GM12878 (cell line): Measurements from ENCODE around the gene GRIN2A.

Experiments used
- BHLHE40 ChIP-seq, 2 experiments: fragments of 450-650 bp in 1 of 2; IDR thresholded peaks; 2 replicates each; pipeline ENCODE4 v1.6.1; 2011 to 2017; ENCODE audit warnings: low read depth in 2 of 2, borderline replicate concordance in 1 of 2, improper control_type of control experiment in 1 of 2, low read length in 1 of 2, mild to moderate bottlenecking in 1 of 2
- CBFB ChIP-seq: IDR thresholded peaks from 2 replicates; pipeline ENCODE4 v1.6.1; 2016; ENCODE audit warnings: antibody characterized with exemption, low read depth
- POLR2AphosphoS5 ChIP-seq: IDR thresholded peaks from 2 replicates; pipeline ENCODE4 v1.6.1; 2011; ENCODE audit warnings: mild to moderate bottlenecking, low read length, inconsistent platforms
- RFX5 ChIP-seq: IDR thresholded peaks from 2 replicates; pipeline ENCODE4 v1.6.1; 2011; ENCODE audit warnings: low read depth, low read length, improper control_type of control experiment
- TF ChIP-seq, protein P1 (sequence below), 3 experiments: IDR thresholded peaks in 2 of 3; conservative IDR thresholded peaks in 1 of 3; 2 replicates each; pipeline ENCODE4 v1.5.1; 2011; ENCODE audit warnings: low read depth in 3 of 3, low read length in 3 of 3, mild to moderate bottlenecking in 3 of 3, control low read depth in 2 of 3, moderate library complexity in 2 of 3, inconsistent platforms in 1 of 3, mixed read lengths in 1 of 3; ENCODE audit not compliant: control insufficient read depth in 2 of 3, insufficient read depth in 1 of 3; ENCODE audit errors: extremely low read depth in 1 of 3
- TF ChIP-seq, protein P2 (sequence below): fragments of 450-650 bp; formaldehyde crosslinking; IDR thresholded peaks from 2 replicates; pipeline ENCODE4 v1.4.0; 2022; ENCODE audit warnings: mild to moderate bottlenecking, moderate library complexity

DNA sequence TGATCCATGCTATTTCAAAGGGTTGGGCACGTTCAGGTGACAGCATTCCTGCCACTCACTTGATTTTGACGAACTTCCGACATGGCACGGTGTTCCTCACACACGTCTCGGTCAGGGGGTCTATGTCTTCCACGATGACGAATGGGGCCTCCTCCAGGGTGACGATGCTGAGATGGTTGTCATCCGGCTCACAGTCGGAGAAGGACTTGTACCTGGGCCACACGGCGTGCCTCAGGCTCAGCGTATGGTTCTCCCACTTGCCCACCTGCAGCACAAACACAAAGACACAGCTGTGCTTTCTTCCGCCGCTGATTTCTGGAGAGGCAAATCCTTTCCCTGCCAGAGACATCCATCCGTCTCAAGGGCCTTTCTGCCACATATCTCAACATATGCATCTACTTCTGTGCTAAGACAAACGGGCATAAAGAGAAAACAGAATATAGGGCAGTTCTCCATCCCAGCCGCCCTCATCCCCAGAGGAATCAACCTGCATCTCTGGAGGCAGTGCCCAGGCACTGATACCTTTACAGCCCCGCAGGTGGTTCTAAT, 332.5 kb downstream of the GRIN2A start:
- no peak for TF ChIP-seq RFX5
- TF ChIP-seq POLR2AphosphoS5, result no peak
- TF ChIP-seq, protein P1, sequence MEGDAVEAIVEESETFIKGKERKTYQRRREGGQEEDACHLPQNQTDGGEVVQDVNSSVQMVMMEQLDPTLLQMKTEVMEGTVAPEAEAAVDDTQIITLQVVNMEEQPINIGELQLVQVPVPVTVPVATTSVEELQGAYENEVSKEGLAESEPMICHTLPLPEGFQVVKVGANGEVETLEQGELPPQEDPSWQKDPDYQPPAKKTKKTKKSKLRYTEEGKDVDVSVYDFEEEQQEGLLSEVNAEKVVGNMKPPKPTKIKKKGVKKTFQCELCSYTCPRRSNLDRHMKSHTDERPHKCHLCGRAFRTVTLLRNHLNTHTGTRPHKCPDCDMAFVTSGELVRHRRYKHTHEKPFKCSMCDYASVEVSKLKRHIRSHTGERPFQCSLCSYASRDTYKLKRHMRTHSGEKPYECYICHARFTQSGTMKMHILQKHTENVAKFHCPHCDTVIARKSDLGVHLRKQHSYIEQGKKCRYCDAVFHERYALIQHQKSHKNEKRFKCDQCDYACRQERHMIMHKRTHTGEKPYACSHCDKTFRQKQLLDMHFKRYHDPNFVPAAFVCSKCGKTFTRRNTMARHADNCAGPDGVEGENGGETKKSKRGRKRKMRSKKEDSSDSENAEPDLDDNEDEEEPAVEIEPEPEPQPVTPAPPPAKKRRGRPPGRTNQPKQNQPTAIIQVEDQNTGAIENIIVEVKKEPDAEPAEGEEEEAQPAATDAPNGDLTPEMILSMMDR (IDR thresholded peaks at IDR 0.05 in 2 of 3, conservative IDR thresholded peaks at IDR 0.05 in 1 of 3; ENCODE audit: control insufficient read depth in 2 of 3, extremely low read depth in 1 of 3, insufficient read depth in 1 of 3, low read depth in 3 of 3, low read length in 3 of 3), result no peak
- TF ChIP-seq, protein P2, sequence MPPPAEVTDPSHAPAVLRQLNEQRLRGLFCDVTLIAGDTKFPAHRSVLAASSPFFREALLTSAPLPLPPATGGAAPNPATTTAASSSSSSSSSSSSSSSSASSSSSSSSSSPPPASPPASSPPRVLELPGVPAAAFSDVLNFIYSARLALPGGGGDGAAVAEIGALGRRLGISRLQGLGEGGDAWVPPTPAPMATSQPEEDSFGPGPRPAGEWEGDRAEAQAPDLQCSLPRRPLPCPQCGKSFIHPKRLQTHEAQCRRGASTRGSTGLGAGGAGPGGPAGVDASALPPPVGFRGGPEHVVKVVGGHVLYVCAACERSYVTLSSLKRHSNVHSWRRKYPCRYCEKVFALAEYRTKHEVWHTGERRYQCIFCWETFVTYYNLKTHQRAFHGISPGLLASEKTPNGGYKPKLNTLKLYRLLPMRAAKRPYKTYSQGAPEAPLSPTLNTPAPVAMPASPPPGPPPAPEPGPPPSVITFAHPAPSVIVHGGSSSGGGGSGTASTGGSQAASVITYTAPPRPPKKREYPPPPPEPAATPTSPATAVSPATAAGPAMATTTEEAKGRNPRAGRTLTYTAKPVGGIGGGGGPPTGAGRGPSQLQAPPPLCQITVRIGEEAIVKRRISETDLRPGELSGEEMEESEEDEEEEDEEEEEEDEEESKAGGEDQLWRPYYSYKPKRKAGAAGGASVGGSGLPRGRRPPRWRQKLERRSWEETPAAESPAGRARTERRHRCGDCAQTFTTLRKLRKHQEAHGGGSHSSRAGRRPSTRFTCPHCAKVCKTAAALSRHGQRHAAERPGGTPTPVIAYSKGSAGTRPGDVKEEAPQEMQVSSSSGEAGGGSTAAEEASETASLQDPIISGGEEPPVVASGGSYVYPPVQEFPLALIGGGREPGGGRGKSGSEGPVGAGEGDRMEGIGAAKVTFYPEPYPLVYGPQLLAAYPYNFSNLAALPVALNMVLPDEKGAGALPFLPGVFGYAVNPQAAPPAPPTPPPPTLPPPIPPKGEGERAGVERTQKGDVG (CRISPR knock-in tag), result no peak
- TF ChIP-seq BHLHE40 (IDR thresholded peaks at IDR 0.05; ENCODE audit: borderline replicate concordance in 1 of 2, low read depth in 2 of 2, low read length in 1 of 2), result no peak
- no peak for TF ChIP-seq CBFB
